Mucosa of gallbladder (tissue), 1 donor: ENCODE data around the gene GTSF1L. TPM values are rescaled to one million over a fixed set of nuclear protein-coding genes. Genes with fewer than 3 reads are reported as not detected.

ENCODE experiments used
- total RNA-seq: library from RNA; stranded (reverse); gene quantifications from one replicate; pipeline ENCODE4 v1.2.1, GENCODE V29; 2021
- donor health status: DM: no; HTN: no; CAD: no.

GTSF1L gene
- total RNA-seq, 1 donor from 2014 or later = not detected

Other genes starting within 250 kb of the GTSF1L start
- 23.2 TPM for gene L3MBTL1, start 219.3 kb downstream of the GTSF1L start, total RNA-seq
- 56.8 TPM for gene SGK2, start 168.0 kb downstream of the GTSF1L start, total RNA-seq
- gene IFT52, start 136.1 kb downstream of the GTSF1L start, total RNA-seq = 23.5 TPM
- 1.6 TPM for gene MYBL2, start 59.9 kb downstream of the GTSF1L start, total RNA-seq
- gene TOX2, start 187.8 kb upstream of the GTSF1L start, total RNA-seq = 4.5 TPM